Endothelial cell of umbilical vein (primary cell): ENCODE measurements around the gene FOLR2.

Experiments
- EZH2 ChIP-seq: IDR thresholded peaks from 2 replicates; pipeline ENCODE4 v1.6.1; 2012; ENCODE audit warnings: borderline replicate concordance, low read depth, mild to moderate bottlenecking, moderate library complexity, low read length, inconsistent platforms; ENCODE audit not compliant: severe bottlenecking
- GATA2 ChIP-seq: IDR thresholded peaks from 2 replicates; pipeline ENCODE4 v1.7.0; 2011; ENCODE audit warnings: low read depth, mild to moderate bottlenecking, moderate library complexity, mixed read lengths, low read length; ENCODE audit not compliant: insufficient read length, insufficient read depth
- JUN ChIP-seq: IDR thresholded peaks from 2 replicates; pipeline ENCODE4 v1.6.1; 2011; ENCODE audit warnings: borderline replicate concordance, low read depth; ENCODE audit not compliant: insufficient read length, insufficient read depth
- POLR2A ChIP-seq: IDR thresholded peaks from 2 replicates; pipeline ENCODE4 v1.6.1; 2012; ENCODE audit warnings: low read depth, mild to moderate bottlenecking, control low read depth, low read length
- POLR2AphosphoS5 ChIP-seq: IDR thresholded peaks from 2 replicates; pipeline ENCODE4 v1.6.1; 2012; ENCODE audit warnings: low read depth, mild to moderate bottlenecking, control low read depth, low read length, moderate library complexity; ENCODE audit not compliant: insufficient read depth
- TF ChIP-seq, protein P1 (sequence below), 2 donors: IDR thresholded peaks; 1 replicate in 1 of 2; 2 replicates in 1 of 2; pipeline ENCODE4 v1.5.1; 2011; ENCODE audit warnings: low read length in 2 of 2, mild to moderate bottlenecking in 2 of 2, moderate library complexity in 2 of 2, control low read depth in 1 of 2, inconsistent platforms in 1 of 2, low read depth in 1 of 2; ENCODE audit not compliant: insufficient read depth in 1 of 2; ENCODE audit errors: extremely low read depth in 1 of 2
- TF ChIP-seq, protein P2 (sequence below): IDR thresholded peaks from 2 replicates; pipeline ENCODE4 v1.6.1; 2011; ENCODE audit not compliant: insufficient read depth, insufficient read length

- TF ChIP-seq, protein P1, sequence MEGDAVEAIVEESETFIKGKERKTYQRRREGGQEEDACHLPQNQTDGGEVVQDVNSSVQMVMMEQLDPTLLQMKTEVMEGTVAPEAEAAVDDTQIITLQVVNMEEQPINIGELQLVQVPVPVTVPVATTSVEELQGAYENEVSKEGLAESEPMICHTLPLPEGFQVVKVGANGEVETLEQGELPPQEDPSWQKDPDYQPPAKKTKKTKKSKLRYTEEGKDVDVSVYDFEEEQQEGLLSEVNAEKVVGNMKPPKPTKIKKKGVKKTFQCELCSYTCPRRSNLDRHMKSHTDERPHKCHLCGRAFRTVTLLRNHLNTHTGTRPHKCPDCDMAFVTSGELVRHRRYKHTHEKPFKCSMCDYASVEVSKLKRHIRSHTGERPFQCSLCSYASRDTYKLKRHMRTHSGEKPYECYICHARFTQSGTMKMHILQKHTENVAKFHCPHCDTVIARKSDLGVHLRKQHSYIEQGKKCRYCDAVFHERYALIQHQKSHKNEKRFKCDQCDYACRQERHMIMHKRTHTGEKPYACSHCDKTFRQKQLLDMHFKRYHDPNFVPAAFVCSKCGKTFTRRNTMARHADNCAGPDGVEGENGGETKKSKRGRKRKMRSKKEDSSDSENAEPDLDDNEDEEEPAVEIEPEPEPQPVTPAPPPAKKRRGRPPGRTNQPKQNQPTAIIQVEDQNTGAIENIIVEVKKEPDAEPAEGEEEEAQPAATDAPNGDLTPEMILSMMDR (IDR thresholded peaks at IDR 0.05; ENCODE audit: extremely low read depth in 1 of 2, insufficient read depth in 1 of 2, low read depth in 1 of 2, low read length in 2 of 2), result no peak
- TF ChIP-seq POLR2AphosphoS5 (no peak), JUN (no peak), EZH2 (no peak), GATA2 (no peak), POLR2A (no peak)
- TF ChIP-seq, protein P2, sequence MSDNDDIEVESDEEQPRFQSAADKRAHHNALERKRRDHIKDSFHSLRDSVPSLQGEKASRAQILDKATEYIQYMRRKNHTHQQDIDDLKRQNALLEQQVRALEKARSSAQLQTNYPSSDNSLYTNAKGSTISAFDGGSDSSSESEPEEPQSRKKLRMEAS, result no peak
Observed at GRCh38 chr11:72220696-72221363, 4.2 kb downstream of the FOLR2 start.
